ENCODE measurements around the gene VSTM2L.

The VSTM2L gene

DNA sequence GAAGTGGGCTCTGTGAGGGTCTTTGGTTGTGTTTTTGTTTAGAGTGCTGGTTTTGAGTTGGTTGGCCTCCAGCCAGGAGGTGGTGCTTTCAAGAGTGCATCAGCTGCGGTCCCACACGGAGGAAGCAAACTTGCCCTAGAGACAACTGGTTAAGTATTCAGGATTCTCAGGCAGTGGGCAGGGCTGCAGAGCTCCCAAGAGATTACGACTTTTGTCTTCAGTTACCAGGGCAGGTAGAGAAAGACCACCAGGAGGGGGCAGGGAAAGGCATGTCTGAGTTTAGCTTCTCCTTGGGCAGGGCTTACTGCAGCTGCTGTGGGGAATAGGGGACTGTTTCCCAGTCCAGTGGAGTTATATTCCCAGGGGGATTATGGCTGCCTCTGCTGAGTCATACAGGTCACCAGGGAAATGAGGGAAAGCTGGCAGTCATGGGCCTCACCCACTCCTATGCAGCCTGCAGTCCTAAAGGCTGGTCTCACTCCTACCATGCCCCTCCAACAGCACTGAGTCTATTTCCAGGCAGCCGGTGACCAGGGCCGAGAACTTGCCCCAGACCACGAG lies 66.0 kb downstream of the VSTM2L start:
- no peak for DNase-seq (ENCODE audit: low read depth)

DNA sequence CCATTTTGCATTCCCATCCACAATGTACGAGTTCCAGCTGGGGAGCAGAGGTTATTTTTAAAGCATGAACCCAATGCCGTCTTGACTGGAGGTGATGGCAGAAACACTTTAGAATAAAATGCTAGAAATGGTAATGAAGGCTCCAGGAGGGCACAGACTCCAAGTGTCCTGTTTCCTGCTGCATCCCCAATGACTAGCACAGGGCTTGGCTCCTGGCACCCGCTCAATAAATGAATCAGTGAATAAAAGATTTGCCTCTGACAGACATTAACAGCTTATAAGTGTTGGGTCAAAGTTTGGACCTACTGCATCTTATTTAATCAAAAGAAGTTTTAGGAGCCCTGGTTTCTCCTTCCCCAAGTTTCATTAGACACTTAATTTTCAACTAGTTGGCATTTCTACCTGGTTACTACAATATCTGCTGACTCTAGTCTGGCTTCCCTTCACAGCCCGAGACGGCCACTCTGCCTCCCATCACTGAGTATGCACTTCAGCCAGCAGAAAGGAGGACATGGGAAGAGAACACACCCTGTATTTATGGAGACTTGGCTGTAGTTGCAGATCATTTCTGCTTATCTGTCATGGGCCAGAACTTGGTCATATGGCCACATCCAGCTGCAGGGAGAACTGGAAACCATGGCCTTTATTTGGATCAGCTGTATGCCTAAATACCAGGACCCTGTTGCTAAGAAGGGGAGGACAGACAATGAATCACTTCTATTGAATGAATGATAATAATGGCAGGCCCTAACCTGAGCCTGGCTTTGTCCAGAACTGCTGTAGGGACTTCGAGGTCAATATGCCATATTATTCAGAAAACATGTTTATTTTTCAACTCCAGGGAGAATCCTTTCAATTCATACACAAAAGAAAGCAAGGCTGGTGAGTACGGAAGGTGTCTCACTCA lies 67.3 kb downstream of the VSTM2L start:
- no peak for DNase-seq (ENCODE audit: low read depth)

DNA sequence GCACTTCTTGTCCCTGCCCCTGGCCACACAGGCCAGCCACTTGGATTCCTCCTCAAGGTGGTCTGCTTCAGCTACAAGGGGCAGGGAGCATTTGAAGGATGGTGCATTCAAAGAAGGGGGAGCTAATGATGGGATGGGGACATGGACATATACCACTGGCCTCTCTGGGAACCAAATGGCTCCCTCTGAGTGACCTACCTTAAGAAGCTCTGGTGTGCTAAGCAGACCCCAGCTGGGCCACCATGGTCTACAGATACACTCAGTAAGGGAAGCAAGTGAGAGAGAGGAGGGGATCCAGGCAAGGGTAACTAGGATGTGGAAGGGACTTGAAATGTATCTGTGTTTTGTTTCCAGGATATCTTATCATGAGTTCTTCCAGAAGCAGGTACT lies 67.9 kb downstream of the VSTM2L start:
- no peak for DNase-seq (ENCODE audit: low read depth)

- no peak for DNase-seq (ENCODE audit: low read depth)
Measured at GRCh38 chr20:37971561-37972127, 68.7 kb downstream of the VSTM2L start.

DNA sequence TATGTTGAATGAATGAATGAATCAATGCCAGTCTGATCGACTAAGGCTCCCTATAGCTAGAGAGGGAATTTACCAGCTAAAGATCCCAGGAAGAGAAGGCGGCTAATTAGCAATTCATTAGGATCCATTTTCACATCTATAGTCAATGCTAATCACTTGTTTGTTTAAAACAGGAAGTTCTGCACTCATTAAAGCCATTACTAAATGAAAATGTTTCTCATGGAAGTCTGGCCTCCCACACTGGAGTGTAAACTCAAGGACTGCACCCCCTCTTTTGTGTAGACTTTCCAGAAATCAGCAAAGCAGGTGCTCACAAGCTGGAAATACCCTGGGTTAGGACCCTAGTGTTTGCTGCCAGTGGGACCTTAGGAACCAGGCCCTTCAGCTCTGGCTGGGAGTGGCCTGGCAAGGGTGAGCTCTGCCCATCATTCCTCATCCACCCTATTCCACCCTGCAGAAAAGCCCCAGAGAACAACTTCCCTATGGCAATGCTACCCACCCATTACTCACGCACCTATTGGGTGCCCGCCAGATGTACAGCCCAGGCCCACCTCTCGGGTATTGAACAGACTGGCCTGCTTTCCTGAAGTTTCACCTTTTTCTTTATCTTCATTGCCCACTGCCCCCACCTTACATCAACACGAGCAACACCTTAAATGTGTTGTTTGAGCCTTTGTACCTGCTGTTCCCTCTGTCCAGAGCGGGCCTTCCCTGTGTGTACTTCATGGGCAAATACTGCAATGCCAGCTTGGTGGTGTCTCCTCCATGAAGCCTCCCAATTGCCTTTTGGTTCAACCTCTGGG lies 69.5 kb downstream of the VSTM2L start:
- DNase-seq (ENCODE audit: low read depth), result no peak

DNA sequence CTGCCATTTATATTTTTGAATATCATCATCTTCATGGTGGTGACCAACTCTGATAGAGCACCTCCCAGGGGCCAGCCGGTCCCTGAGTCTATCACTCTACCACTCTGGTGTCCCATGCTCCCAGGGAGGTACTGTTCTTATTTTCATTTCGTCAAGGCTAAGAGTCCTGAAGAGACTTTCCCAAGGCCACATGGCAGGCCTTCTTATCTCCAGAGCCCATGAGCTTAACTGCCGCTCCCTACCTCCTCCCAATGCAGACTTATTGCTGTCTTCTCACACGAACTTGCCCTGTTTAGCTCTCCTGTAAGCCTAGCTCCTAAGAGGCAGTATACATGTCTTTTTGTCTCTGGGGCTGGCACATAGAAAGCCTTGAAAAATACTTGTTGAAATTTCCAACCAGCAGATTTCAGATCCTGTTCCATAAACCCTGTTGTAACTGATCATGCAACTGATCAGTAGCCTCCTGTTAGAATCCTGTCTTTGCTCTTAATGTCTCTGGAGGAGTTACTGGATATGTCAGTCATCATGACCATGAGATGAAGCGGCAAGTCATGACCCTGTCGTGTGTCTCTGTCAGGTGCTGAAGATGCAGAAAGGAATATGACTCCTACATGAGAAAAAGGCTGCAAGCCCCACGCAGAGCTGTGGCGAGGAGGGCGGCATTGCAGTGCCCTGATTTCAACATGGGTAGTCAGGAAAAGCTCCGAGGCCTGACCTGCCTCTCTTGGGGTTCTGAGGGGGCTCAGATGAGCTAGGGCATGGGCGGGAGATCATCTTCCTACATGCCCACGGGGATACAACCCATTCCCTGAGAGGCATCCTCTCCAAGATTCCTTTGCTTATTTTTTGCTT lies 70.4 kb downstream of the VSTM2L start:
- no peak for DNase-seq (ENCODE audit: low read depth)

DNA sequence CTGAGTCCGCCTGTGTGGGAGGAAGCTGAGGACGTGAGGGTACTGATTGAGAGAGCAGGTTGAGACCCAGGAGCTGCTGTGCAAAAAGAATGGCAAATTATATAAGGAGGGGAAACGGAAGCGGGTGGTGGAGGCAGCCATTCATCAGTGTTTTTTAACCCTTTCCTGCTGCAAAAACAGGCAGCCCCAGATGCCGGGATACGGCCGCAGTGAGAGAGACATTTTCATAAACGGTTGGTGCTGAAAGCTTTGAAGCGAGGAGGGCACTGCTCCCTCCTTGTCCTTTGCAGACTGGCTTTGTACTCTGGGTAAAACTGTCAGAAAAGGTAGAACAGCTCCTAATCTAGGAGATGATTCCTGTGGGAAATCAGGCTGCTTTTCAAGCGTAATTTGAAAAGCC lies 74.0 kb downstream of the VSTM2L start:
- DNase-seq (ENCODE audit: low read depth), result no peak

DNA sequence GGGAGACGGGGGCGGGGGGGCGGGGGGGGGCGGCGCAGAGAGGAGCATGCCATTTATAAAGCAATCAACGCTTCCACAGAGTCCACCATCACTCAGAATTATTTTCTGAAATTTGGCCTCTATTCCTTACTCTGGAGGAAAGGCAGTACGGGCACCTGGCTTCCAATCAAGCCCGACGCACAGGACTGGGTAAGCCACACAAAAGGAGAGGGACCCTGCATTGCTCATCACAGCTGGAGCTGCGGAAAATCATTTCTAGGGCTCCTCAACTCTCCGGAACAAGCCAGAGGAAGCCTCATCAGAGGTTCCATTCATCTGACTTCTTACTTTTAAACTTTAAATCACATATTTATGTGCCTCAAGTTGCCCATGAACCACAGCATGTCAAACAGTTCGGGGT lies 74.4 kb downstream of the VSTM2L start:
- no peak for DNase-seq (ENCODE audit: low read depth)

GRCh38 chr20:37977786-37978185 lies 74.9 kb downstream of the VSTM2L start:
- no peak for DNase-seq (ENCODE audit: low read depth)

DNA sequence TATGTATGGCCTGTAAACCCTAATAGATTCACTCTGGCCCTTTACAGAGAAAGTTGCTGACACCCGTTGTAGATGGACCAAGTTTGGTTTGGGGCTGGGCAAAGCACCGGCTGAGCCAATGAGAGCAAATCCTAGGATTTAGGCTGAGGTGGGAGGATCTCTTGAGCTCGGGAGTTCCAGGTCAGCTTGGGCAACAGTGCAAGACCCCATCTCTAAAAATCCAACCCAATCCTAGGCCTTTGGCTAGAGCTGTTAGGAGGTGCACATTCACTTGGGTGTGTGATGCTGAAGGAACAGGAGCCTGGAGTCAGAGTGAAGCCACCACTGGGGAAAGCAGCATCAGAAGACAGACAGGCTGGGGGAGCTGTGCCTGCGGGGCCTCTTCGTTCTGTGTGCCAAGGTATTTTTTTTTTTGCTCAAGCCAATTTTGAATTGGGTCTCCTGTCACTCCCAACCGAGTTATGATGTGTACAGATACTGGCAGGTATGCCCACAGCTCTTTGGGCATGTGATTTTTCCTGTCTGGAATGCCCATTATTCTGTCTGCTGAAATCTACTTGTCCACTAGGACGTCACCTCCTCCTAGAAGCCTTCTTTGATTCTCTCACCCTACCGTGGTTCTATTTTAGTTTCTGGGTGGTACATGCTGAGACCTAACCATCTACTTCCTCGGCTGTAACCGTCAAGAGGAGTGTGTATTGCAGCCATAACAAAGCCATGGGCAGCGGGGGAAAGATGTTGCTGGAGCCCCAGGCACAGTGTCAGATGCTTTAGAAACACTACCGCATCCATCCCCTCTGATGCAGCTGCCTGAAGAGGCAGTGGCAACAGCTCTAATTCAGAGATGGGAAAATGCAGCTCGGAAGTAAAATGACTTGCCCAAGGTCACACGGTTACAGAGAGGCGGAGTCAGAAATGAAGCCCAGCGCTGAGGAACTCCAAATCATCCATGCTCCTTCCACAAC lies 76.4 kb downstream of the VSTM2L start:
- DNase-seq (ENCODE audit: low read depth), result no peak

DNA sequence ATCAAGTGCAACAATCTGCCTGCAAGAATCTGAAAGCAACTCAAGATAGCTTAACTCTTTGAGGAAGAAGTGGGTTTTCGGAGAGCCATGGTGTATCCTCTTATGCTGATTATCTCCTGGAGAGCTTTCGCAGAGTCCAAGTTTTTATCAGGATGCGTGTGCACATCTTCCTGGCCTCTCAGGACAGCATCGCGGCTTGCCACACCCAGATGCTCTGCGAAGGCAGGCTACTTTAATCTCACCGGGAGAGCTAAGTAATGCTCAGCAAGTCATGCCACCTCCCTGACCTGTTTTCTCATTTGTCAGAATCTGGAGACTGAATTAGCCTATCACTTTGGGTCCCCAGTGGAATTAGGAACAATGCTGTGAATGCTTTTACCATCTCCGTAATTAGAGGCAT lies 77.5 kb downstream of the VSTM2L start:
- DNase-seq (ENCODE audit: low read depth), result no peak

GRCh38 chr20:37980876-37981275 lies 77.9 kb downstream of the VSTM2L start:
- DNase-seq (ENCODE audit: low read depth), result no peak

- DNase-seq (ENCODE audit: low read depth), result no peak
Measured at GRCh38 chr20:37981568-37981967, 78.6 kb downstream of the VSTM2L start.

- DNase-seq (ENCODE audit: low read depth), result no peak
Measured at GRCh38 chr20:37983286-37983685, 80.4 kb downstream of the VSTM2L start.

DNA sequence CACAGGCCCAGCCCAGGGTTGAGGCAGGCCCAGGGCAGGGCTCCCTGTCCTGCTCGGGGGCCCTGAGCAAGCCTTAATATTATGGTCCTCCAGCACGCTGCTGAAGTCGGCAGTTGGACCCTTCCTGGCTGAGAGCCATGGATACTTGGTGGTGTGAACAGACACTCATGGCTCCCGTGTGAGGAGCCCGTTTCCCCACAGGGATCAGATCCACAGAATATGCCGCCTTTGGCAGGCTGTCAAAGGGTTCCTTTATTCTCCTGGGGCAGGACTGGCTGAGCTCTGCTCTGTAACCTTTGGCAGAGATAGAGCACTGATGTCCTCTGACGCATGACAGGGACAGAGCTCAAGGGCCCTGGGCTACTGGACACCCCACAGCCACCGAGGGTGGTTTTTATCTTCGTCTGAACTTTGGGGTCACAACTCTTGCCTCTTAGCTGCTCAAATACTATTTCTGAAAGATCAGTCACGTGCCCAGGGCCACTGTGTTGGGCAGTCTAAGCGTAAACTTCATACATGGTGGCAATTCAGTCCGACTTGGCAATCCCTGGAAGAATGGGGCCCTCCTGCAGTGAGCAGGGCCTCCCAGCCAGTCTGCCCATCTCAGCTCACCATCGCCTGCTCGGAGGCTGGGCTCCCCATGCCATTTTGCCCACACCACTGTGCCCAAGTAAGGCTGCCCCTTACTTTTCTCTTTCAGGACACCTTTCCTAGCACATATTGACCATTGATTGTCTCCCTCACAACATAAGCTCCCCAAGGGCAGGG lies 81.3 kb downstream of the VSTM2L start:
- DNase-seq (ENCODE audit: low read depth), result no peak

DNA sequence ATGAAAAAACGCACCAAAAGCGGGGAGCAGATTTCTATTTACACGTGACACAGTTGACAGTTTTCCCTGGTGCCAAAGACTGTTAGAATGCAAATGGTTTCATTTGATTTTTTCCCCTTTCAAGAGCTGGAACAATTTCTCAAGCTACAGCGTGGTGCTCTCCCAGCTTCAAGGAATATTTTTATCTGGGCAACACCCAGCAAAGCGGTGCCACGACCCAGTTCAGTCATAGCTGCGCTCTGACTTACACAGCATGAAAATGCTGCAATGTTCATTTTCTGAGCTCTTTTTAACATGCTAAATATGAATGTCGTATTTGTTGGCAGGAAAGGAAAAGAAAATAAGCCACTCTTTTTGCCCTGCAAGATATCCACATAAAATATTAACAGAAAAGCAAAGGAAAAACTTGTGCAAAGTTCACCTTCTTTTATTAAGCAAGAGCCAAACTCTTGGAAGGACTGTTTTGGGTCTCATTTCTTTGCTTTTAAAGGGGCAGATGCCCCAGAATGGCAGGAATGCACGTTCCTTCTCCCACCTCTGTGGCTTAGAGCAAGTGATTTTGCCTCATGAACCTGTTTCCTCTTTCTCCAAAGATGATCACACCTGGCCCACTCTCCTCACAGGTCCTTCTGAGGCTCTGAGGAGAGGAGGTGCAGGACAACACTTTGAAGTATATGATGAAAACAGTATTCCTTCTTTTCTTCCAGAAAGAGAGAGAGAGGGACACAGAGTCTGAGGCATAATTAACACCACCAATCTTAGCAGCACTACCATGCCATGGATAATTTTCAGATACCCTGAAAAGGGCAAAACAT lies 83.3 kb downstream of the VSTM2L start:
- DNase-seq (ENCODE audit: low read depth), result no peak

DNA sequence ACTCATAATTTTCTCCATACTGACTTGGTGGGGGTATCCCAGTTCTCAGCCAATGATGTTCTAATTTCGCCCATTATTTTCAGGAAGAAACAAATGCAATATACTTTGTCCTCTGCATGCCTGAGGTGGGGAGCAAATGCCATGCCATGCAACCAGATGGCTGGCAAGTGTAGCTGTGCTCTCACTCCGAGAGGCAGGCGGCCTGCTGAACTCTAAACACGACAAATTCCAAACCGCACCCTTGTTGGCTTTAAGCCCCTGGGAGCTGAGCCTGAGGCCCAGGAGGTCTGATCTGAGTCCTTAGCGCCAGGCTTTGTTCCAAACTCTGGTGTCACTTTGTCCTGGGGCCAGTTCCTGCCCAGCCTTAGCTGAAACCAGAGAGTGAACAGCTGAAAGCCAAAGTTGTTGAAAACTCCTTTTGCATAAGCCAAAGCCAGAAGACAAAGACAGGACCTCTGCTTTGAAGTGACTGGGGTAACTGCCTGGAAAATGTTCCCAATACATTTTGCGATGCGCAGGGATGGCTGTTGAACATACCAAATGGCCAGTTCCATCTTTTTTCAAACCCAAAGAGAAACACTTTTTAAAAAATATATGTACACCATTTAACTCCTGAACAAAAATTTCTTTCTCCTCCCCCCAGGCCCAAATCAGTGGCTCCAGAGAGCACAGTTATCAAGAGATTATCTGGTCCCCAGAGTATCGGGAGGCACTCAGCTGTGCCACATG lies 84.1 kb downstream of the VSTM2L start:
- no peak for DNase-seq (ENCODE audit: low read depth)

Measured in fibroblast of the conjunctiva (primary cell).